Stimulated activated CD4-positive, alpha-beta T cell treated with anti-CD3 and anti-CD28 coated beads, Interleukin-2, amount 100 ng/mL, for 4 hours (primary cell): ENCODE data around the gene CREB1.

ENCODE experiments used
- DNase-seq: peaks from one replicate; pipeline ENCODE4 v3.0.0-alpha.2; 2020; ENCODE audit warnings: low read depth

Gene CREB1

GRCh38 chr2:207543272-207543671, 13.5 kb downstream of the CREB1 start:
- no peak for DNase-seq

GRCh38 chr2:207546822-207547221, 17.1 kb downstream of the CREB1 start:
- DNase-seq, result no peak

DNA sequence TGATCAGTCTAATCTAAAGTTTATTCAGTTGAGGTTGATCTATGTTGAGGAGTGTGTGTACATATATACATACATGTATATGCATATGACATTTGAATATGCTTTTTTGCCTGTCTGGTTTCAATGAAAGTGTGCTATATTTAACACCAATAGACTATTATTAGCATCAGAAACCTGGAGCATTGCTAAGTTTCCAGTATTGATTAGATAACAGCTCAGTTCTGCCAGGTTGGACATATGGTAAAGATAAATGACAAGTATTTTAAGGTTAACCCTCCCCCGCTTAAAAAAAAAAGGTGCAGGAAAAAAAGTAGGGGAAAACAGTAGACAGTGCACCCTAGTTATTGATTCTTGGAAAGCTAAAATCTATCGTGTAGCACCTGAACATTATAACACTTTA, 19.4 kb downstream of the CREB1 start:
- no peak for DNase-seq

DNA sequence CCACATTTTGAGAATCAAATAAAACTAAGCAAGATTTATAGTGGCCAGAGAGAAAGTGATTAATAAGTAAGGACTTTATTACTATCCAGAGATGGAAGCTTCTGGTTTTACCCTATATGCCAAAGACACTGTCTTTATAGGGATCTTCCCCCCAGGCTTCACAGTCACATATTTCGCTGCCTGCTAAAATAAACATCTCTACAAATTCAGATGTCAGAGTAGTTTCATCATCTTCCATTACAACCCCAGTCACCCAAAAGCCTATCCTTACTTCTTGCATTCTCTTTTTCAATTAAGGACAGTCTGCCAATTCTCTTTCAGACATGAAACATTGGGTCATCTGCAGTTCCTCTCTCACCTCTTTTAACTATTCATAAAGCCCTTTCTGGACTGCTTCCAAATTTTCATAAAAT, 28.3 kb downstream of the CREB1 start:
- DNase-seq, result no peak

DNA sequence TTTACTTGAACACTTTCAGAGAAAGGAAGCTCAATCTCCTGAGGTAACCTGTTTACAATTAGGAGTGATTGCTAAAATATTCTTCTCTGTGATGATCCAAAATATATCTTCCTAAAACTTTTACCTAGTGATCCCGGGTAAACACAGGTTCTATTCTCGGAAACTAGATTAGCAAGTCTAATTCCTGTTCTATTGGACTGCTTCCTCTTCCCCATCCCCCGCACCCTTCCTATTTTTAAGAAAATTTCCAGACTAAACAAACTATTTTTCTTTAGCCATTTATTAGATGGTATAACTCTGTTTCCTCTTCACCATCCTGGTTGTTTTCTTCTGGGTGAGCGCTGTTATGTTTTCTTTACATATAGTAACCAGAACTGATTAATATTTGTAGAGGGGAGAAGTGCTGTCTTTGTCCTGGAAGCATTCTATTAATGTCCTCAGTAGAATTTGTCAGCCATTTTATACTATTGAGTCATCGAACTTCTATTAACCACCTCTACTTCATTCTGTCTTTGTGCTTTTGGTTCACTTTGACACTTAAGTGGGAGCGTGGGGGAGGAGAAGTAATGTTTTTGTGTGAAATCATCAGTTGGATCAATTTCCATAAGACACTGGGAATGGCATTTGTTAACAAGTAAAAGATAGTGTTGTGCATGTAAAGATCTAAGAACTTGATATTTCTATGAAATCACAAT, 31.8 kb downstream of the CREB1 start:
- DNase-seq, result no peak

GRCh38 chr2:207565736-207566500, 36.2 kb downstream of the CREB1 start:
- DNase-seq, result no peak

DNA sequence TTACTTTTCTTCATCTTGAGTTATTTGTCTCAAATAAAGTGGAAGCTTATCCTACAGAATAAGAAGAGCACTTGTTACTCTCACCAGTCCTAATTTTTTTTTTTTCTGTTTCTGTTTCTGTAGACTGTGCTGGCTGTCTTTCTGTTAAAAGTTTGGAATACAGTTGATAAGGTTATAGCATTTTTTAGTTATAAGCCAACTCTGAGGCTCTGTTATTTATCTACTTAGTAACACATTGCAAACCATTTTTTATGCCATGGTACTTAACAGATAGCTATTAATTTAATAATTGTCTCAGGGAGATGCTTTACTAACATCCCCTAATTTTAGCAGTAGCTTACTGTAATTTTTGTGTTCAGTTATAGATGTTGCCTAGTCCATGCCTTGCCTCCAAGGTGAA, 37.9 kb downstream of the CREB1 start:
- DNase-seq, result no peak

DNA sequence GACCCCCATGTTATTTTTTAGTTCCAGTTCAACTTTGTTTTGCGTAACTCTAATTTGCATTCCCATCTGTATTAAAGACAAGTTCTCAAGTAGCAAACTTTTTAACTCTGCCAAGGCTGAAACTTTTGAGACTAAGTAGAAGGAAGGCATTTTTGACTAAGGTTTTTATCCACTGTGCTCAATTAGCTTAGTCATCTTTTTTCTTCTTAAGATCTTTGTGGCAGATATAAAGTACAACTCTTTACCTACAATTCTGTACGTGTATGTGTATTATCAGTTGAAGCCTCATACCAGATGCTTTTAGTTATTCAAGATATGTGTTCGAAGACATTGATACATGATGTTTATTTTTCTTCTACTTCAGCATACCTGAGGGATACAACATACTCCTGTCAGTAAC, 41.6 kb downstream of the CREB1 start:
- DNase-seq, result no peak

DNA sequence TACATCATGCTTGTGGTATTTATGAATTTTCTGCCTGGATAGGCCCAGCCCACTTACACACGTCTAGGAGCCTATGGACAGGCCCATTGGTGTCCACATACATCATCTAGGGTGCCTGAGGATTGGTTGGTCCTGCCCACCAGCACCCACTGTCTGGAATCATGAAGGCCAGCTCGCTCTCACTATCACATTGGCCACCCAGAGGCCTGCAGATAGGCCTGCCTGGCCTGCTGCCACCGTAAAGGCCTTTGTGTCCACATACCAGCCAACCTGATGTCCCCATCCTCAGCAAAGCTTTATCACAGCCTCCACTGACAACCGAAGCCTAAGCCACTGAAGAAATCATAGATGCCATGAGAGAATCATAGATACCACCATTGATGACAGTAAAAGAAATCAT, 55.2 kb downstream of the CREB1 start:
- no peak for DNase-seq

- DNase-seq, result no peak
Measured at GRCh38 chr2:207587305-207587704, 57.5 kb downstream of the CREB1 start.

DNA sequence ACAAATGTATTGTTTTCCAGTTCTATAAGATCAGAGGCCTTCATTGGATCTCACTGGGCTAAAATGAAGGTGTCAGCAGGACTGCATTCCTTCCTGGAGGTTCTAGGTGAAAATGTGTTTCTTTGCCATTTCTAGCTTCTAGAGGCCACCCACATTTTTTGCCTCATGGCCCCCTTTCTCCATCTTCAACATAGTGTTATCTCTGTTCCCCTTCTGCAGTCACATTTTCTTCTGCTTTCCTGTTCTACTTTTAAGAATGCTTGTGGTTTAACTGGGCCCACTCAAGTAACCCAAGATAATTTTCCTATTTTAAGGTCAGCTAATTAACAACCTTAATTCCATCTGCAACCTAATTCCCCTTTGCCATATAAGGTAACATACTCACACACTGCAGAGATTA, 59.4 kb downstream of the CREB1 start:
- no peak for DNase-seq

DNA sequence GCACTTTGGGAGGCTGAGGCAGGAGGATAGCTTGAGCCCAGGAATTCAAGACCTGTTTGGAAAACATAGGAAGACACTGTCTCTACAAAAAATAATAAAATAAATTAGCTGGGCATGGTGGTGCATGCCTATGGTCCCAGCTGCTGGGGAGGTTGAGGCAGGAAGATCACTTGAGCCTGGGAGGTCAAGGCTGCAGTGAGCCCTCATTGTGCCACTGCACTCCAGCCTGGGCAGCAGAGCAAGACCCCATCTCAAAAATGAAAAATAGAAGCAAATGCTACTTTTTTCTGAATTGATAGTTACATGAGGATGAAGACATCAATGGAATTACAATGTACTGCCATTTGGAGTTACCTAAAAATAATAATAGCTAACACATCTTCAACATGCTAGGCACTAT, 63.5 kb downstream of the CREB1 start:
- no peak for DNase-seq

DNA sequence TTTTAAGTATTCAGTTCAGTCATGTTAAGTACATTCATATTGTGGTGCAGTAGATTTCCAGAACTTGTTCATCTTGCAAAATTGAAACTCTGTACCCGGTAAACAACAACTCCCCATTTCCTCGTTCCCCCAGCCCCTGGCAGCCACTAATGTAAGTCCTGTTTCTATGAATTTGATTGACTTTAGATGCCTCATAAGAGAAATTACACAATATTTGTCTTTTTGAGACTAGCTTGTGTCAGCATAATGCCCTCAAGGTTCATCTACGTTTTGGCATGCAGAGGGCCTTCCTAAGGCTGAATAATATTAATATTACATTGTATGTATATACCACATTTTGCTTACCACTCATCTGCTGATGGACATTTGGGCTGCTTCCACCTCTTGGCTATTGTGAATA, 64.5 kb downstream of the CREB1 start:
- DNase-seq, result no peak

GRCh38 chr2:207594731-207595130, 65.0 kb downstream of the CREB1 start:
- no peak for DNase-seq

- no peak for DNase-seq
Measured at GRCh38 chr2:207599636-207600035, 69.9 kb downstream of the CREB1 start.

GRCh38 chr2:207600231-207600630, 70.5 kb downstream of the CREB1 start:
- no peak for DNase-seq

- DNase-seq, result no peak
Measured at GRCh38 chr2:207601774-207602173, 72.0 kb downstream of the CREB1 start.

DNA sequence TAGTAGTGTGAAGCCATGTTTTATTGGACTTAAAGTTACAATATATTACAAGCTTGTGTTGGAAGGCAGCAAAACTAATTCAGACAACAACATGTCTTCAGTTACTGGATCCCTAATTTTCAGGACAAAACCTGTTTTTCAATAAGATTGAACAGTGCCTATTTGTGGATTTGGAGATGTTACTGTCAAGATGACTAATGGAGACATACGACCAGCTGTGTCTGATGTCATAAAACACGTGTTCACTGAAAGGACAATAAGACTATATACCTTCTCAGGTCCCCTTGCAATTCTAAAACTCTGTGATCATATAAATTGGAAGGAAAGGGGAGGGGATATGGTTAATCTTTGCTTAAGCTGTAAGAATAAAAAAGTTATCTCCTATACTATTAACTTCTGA, 73.7 kb downstream of the CREB1 start:
- DNase-seq, result no peak

- no peak for DNase-seq
Measured at GRCh38 chr2:207606399-207606798, 76.6 kb downstream of the CREB1 start.

GRCh38 chr2:207606829-207607228, 77.1 kb downstream of the CREB1 start:
- DNase-seq, result no peak

DNA sequence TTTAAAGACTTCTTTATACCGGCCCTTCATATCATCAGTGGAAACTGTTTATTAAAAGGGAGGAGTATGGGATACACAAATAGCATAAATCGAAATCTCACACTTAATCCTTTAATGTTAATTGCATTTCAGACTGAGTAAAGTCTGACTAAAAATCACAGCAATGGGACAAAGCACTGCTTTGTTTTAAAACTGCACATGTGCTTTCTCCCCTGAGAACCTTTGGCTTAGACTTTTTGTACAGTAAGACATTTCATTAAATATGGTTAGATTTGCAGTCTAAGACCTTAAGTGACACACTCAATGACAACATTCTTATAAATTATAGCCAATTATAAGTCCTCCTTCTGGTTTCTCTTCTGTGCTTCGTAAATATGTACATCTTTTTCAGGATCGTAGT, 83.0 kb downstream of the CREB1 start:
- no peak for DNase-seq

DNA sequence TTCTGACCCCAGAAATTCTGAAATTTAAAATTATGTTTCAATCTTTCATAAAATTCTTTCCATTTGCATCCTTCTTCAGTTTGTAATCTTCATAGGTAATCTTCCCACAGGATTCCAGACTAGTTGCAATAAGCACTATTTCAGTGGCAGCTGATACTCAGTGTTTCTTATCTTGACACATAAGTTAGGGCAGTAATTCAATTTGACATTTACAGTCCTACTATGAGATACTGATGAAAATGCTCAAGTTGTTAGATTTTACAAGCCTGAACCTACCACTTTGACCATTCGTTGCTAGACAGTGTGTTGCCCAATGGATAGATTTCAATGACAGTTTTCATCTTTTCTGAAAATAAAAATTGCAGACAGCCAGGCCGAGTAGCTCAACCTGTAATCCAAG, 85.1 kb downstream of the CREB1 start:
- no peak for DNase-seq

DNA sequence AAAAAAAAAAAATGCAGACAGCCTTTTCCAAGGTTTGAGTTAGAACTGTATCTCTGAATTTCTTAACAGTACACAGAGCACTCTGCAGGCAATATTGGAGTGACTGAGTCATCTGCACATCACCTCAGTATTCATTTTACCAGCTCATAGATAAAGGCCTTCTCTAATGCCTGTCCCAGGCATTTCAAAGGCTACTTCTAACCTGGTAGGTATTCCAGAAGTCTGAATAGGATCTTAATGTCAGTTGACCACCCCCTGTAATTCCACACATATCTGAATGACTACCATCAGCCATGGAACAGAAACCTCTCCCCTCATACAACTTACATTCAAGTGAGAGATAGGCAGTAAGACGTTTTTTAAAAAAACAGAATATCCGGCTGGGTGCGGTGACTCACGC, 86.4 kb downstream of the CREB1 start:
- DNase-seq, result no peak
